Islet precursor cell (in vitro differentiated cells): ENCODE results near the gene CLRN2.
"Not testable (repeated sequence)": the region's sequence is repeated elsewhere in the genome, so short reads cannot be mapped to it uniquely, and the experiment has no call there.

Experiments used
- DNase-seq: peaks from one replicate; pipeline ENCODE4 v3.0.0-alpha.2; 2018

Gene CLRN2

DNA sequence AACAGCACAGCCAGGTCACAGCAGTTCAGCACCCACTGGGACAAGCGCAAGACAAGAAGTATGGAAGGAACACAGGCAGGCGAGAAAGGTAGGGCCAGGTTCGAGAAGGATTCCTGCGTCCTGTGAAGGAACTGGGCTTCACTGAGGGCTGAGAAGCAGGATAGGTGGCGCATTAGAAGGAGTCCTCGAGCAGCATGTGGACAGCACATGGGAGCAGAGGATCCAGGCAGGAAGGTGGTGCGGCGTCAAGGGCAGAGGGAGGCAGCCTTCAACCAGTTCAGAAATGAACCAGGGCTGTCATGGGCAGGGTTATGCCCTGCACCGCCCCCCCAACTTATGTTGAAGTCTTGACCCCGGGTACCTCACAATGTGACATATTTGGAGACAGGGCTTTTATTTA is 31.3 kb downstream of the CLRN2 start:
- no peak for DNase-seq

DNA sequence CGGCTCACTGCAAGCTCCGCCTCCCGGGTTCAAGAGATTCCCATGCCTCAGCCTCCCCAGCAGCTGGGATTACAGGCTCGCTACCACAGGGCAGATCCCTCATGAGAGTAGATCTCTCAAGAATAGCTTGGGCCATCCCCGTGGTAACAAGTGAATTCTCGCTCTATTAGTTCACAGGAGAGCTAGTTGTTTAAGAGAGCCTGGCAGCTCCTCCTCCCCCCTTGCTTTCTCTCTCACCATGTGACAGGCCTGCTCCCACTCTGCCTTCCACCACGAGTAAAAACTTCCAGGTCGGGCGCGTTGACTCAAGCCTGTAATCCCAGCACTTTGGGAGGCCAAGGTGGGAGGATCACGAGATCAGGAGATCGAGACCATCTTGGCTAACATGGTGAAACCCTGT is 31.7 kb downstream of the CLRN2 start:
- peak; percentile 67 for DNase-seq

DNA sequence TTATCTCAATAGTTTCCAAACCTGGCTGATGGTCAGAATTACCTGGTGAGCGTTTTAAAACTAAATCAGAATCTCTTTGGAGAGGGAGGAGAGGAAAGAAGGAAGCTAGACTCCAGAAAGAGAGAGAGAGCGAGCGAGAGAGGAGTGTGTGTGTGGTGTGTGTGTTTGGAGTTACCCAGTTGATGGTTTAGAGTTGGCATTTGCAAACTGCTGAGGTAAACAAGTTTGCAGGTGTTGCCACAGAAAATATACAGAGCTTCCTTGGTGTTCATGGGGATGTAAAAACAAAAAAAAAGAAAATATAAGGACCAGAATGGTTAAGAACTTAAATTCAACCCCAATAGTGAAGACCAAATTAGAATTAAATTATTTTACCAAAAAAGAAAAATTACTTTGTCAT is 35.6 kb downstream of the CLRN2 start:
- no peak for DNase-seq

DNA sequence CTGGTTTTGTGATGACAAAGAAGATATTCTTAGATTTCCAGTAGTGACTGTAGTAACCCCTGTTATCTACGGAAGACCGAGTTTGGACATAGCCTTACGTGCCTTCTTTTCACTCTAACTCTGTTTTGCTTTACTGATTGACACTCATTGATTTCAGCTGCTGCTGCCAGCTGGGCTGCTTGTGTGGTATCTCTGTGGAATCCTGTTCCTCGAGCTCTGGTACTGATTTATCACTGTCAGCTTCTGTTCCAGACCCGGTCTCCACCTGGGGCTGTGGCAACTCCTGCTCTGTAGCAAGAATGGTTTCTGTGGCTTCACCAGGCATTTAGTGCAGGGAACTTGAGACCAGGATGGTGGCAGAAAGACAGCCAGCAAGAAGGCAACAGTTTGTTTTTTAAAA is 37.5 kb downstream of the CLRN2 start:
- peak; percentile 82 for DNase-seq

DNA sequence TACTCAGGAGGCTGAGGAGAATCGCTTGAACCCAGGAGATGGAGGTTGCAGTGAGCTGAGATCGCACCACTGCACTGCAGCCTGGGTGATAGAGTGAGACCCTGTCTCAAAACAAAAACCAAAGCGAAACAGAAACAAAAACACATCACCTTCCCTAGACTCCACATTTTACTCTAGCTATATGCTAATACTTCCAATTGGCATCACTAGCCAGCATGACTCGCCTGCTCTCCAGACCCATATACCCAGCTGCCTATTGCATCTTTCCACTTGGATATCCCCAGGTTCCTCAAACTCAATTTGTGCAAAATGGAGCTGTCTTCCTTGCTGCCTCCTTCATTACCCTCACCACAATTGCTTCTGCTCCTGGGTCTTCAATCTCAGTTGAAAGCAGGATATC is 39.6 kb downstream of the CLRN2 start:
- no peak for DNase-seq

DNA sequence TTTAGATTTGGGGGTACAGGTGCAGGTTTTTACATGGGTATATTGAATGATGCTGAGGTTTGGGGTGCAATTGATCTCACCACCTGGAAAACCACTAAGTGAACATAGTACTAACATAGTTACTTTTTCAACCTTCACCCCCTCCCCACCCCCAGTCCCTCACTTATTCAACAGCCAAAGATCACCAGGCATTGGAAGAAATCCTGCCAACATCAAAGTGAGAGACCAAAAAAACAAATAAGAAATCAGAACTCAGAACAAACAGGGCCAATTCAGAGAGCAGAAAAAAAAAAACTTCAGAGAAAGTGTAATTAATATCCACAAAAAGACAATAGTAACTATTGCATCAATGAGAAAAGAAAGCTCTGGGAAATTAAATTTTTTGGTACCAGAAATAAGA is 41.5 kb downstream of the CLRN2 start:
- no peak for DNase-seq

DNA sequence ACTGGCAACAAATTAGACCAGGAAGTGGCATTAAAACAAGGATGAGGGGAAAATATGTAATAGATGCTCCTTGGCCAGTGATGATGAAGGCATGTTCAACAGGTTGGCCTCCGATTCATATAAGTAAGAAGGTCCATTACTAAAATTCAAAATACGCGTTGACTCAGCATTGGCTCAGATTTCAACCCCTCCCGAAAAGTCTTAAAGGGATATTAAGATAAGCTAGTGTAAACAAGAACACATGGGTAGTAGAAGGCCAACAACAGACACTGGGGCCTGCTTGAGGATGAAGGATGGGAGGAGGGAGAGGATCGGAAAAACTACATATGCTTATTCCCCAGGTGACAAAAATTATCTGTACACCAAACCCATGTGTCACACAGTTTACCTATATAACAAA is 42.9 kb downstream of the CLRN2 start:
- DNase-seq, result no peak

DNA sequence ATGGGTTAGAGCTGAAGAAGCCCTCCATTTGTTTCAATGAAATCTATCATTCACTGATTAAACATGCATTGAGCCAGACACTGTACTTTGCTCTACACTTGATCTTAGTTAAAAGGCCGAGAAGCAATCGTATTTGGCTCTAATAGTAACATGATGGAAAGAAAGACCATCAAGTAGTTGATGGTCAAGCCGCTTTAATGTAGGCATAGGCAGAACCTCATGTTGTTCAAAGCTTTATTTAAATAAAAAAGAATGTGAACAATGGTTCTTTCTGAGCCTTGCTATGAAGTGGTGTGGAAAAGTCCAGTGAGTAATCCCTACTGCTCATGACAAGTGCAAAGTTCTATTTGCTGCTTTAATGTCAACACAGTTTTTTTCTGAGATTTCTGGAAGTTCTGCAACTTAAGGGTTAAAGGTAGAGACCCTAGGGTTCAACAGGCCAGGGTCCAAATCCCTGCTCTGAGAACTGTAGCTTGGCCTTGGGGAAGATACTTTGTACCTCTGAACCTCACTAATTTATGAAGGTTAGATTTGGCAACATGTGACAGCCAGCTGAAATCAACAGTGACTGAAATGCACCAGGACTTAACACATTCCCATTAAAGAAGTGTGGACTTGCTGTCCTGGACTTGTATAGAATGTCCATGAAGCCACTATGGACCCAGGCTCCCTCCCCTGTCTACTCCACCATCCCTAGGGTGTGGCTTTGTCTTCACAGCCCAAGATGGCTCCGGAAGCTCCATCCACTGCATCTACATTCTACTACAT is 44.2 kb downstream of the CLRN2 start:
- DNase-seq, result no peak

DNA sequence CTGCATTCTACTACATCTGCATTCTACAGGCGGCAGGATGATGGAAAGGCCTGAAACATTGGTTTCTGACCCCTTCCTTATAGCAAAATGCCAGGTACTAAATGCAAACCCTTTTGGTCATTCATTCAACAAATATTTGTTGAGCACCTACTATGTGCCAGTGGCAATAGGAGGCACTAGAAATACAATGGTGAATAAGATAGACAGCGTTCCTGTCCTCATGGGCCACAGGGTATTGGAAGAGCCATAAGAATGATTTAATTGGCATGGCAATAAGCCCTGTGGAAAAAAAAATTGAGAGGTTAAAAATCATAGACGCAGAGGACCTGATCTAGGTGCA is 44.7 kb downstream of the CLRN2 start:
- no peak for DNase-seq

DNA sequence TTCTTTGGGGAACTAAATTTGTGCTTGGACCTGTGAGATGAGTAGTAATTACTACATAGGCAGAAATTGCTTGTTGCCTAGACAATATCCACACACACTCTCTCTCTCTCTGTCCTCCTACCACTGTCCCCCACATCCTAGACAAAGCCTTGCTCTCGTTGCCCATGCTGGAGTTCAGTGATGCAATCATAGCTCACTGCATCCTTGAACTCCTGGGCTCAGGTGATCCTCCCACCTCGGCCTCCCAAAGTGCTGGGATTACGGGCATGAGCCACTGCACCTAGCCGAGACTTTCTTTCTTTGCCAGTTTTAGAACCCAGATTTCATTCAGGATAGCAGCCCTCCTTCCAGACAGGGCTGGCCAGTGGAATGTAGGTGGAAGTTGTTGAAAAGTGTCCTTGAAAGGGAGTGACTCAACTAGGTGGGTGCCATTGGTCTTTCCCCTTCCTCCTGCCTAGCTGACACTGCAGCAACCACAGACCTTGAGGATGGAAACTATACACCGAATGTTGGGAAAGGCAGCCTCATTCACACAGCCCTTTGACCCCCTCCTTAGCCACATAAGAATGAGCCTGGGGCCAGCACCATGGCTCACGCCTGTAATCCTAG is 45.2 kb downstream of the CLRN2 start:
- DNase-seq, result no peak

DNA sequence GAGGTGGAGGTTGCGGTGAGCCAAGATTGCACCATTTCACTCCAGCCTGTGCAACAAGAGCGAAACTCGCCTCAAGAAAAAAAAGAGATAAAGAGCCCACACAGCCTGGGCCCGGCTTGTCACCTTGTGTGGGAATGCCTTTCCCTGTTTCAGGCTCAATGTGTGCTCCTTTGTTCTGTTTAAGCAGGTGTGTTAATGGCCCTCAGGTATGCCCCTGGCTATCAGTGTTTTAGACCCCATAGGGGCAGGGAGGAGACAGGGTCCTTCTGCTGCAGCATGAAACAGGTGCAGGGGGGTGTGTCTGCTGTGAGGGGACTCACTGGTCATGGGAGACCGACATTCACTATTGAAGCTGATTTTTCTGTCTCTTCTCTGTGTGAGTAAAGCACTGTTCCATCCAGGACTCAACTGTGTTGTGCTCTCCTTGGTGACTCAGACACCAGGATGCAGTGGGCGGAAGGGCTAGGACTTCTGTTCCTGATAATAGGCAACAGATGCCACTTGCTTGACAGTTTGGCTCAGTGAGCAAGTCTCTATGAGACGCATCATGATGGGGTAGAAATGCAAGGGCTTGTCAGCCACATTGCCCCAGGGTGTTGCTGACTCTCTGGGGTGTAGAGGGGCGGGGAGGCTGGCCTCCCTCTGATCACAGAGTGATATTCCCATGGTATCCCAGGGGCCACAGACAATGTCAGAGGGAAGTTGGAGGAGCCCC is 46.4 kb downstream of the CLRN2 start:
- peak; percentile 84 for DNase-seq

DNA sequence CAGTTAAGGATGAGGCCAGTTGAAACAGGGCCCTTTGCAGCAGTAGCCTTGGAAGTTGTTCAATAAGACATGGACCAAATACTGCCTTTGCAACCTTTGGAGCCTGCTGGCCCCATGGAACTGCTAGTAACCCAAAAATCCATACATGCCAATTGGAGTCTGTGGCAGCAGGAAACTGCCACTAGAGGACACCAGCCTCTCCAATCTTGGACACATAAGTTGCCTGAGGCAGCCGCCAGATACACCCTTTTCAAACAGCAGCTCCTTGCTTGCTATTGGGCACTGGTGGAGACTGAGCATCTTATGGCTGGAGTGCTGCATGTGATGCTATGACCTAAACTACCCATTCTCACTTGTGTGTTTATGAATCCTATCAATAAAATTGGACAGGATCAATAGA is 47.2 kb downstream of the CLRN2 start:
- no peak for DNase-seq

DNA sequence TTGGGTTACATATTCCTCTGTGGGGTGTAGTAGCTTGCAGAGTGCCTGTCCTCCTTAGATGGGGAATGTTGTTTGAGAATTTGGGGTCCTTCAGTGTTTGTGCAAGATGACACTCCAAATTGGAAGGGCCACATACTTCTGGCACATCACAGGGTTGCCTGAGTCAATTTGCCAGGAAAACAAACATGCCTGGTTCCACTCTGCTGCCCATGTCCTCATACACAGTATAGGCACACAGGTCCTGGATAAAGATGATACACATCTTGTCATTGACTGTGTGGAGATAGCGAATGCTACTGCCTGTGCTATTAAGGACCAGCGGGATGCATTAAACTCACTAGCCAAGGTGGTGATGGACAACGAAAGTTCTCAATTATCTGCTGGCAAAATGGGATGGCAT is 50.9 kb downstream of the CLRN2 start:
- DNase-seq, result no peak

DNA sequence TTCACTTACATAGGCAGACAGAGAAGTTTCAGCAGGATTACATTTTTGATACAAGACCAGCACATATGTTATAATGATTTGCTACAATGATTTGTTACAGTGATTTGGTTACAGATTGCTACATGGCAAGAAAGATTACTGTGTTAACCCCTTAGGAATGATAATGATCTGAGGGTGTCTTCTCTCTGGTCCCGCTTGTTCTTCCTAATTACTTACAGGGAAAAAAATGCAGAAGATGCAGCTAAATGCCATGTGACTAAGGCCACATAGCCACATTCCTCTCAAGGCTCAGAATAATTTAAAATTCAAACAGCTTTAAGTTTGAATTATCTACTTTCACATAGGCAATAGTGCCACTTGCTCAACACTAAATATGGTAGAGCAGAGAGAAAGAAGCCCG is 52.3 kb downstream of the CLRN2 start:
- no peak for DNase-seq

DNA sequence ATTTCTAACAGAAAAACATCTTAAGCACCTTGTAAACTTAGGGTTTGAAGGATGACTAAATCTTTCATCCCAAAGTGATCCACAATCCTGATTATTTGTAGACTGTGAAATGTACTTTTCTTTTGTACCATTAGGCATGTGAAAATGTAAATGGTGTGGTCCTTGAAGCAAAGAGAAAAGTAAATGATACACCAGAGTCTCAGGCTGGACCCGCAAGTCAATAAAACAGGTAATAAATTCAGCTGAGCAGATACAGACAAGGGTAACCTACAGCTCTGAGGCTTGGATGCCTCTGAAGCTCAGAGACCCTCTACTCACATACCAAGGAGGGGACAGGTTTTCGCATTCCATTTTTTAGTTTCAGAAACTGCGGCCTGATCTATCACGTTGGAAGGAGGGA is 59.2 kb downstream of the CLRN2 start:
- no peak for DNase-seq

DNA sequence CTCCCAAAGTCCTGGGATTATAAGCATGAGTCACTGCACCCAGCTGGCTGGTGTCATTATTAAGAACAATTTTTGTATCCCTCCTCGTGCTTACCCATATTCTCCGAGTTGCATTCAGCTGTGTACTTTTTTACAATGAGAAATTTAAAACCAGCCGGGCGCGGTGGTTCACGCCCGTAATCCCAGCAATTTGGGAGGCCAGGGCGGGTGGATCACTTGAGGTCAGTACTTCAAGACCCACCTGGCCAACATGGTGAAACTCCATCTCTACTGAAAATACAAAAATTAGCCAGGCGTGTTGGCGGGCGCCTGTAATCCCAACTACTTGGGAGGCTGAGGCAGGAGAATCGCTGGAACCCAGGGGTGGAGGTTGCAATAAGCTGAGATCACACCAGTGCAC is 60.2 kb downstream of the CLRN2 start:
- DNase-seq, result not testable (repeated sequence)
